Activated CD4-positive, alpha-beta T cell treated with anti-CD3 and anti-CD28 coated beads, Interleukin-2, amount 10 ng/mL, durations not matched to agents 7 days and 5 days (primary cell): ENCODE data around the gene TCEA2. TPM values are rescaled to one million over a fixed set of nuclear protein-coding genes. Genes with fewer than 3 reads are reported as not detected.
A peak's percentile ranks its signal among the peaks of the same experiment; 100 is the strongest.

Source experiments
- CTCF ChIA-PET: fragments of 350-600 bp; sonication (Branson Sonifier 250); formaldehyde crosslinking; loops from one replicate; lab custom pipeline; 2021; ENCODE audit warnings: antibody characterized with exemption; lab: Charles Lee
- POLR2A ChIA-PET: fragments of 350-600 bp; sonication (Branson Sonifier 250); formaldehyde crosslinking; loops from one replicate; lab custom pipeline; 2021; ENCODE audit warnings: antibody characterized with exemption; lab: Charles Lee
- DNase-seq: peaks from one replicate; pipeline ENCODE4 v3.0.0-alpha.2; 2020
- H3K27ac Mint-ChIP-seq: one replicate; pipeline ENCODE4 v1.8.0; 2021; ENCODE audit warnings: mild to moderate bottlenecking, moderate library complexity, mixed read lengths
- H3K27me3 Mint-ChIP-seq: one replicate; pipeline ENCODE4 v1.8.0; 2021; ENCODE audit warnings: mixed read lengths
- H3K36me3 Mint-ChIP-seq: one replicate; pipeline ENCODE4 v1.8.0; 2021; ENCODE audit warnings: low read depth, mixed read lengths
- H3K4me1 Mint-ChIP-seq: one replicate; pipeline ENCODE4 v1.8.0; 2021; ENCODE audit warnings: mixed read lengths
- H3K4me3 Mint-ChIP-seq: one replicate; pipeline ENCODE4 v1.8.0; 2021; ENCODE audit warnings: mild to moderate bottlenecking, moderate library complexity, mixed read lengths
- H3K9me3 Mint-ChIP-seq: one replicate; pipeline ENCODE4 v1.8.0; 2021; ENCODE audit warnings: mixed read lengths
- total RNA-seq, 2 experiments: library from RNA; stranded (reverse); gene quantifications; one replicate each; pipeline ENCODE4 v1.2.3, GENCODE V29; 2021

The TCEA2 gene
- total RNA-seq, 2 experiments from 2014 or later = 47.6 to 57.9 TPM

DNA sequence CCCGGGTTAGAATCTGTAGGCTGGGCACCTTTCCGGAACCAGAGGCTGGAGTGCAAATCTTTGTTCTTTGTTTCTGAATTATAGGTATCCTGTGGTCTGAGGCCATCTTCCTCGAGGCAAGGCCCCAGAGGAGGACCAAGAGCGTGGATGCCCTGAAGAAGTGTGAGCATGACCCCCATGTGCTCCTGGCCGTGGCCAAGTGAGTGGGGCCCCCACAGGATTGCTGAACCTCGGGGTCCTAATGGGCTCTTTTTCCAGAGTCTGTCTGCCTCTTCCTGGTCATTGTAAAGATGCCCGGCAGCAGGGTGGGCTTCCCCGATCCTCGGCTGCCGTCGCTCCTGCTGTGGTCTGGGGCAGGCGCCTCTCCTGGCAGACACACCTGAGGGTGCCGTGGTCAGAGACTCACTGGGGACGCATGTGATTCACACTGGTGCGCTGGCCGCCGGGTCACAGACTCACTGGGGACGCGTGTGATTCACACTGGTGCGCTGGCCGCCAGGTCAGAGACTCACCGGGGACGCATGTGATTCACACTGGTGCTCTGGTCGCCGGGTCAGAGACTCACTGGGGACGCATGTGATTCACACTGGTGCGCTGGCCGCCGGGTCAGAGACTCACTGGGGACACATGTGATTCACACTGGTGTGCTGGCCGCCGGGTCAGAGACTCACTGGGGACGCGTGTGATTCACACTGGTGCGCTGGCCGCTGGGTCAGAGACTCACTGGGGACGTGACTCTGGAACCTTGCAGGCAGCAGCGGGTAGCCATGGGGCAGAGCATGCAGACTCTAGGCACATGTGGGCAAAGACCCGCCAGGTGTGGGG is 33.5 kb upstream of the TCEA2 start:
- Mint-ChIP-seq H3K4me3 (no peak overlapping the region), H3K27ac (no peak overlapping the region), H3K27me3 (no peaks in the 10 kb centered on the region), H3K4me1 (peaks cover 11% of the 10 kb centered on the region), H3K9me3 (no peaks in the 10 kb centered on the region), H3K36me3 (peaks cover 44% of the 10 kb centered on the region)
- no peak for DNase-seq
- CTCF ChIA-PET = interaction anchor here (1.1 to 1.2 kb wide), 2 partner anchors 9 to 56 kb away, joined by 3 to 6 read pairs; no protein-coding TSS in a partner anchor
- POLR2A ChIA-PET = no interaction called here

DNA sequence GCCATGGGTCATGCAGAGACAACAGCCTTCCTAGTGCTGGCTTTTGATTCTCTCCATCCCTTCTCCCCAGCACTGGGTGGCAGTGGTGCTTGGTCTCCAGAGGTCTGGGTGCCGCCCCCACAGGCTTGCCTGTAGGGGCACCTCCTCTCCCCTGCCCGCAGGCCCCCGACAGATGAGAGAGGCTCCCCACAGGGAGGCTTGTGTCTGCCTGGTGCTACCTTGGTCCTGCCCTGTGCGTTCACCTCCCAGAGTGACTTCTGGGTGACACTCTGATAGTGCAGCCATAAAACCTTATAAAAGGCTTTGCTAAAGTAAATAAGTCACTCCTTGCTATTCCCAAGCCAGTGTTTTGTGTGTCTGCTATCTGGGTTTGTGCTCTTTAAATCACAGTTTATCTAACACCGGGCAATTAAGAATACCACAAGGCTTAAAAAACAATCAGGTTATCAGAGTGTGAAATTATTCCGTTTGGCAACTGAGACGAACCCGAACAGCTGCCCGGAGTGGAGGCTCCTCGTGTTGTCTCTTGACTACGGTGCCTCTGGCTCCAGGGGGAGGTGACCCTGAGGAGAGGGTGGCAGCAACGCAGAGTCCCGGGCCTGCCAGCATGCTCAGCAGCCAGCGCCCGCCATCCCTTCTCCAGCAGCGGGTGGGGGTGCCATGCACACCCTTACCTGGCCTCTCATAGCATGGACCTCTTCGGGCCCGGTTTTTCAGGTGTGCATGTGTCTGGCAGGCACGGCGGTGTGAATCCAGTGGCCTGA is 32.4 kb upstream of the TCEA2 start:
- no peak for DNase-seq
- no peak overlapping the region for H3K27ac Mint-ChIP-seq
- H3K4me1 Mint-ChIP-seq = peaks cover 20% of the 10 kb centered on the region
- ChIA-PET POLR2A (no interaction called here), CTCF (interaction anchor here (1.2 kb wide), 1 partner anchor 8 kb away, joined by 6 read pairs; no protein-coding TSS in a partner anchor)
- H3K9me3 Mint-ChIP-seq = no peaks in the 10 kb centered on the region
- no peak overlapping the region for H3K4me3 Mint-ChIP-seq
- H3K27me3 Mint-ChIP-seq = no peaks in the 10 kb centered on the region
- peaks cover 43% of the 10 kb centered on the region for H3K36me3 Mint-ChIP-seq

DNA sequence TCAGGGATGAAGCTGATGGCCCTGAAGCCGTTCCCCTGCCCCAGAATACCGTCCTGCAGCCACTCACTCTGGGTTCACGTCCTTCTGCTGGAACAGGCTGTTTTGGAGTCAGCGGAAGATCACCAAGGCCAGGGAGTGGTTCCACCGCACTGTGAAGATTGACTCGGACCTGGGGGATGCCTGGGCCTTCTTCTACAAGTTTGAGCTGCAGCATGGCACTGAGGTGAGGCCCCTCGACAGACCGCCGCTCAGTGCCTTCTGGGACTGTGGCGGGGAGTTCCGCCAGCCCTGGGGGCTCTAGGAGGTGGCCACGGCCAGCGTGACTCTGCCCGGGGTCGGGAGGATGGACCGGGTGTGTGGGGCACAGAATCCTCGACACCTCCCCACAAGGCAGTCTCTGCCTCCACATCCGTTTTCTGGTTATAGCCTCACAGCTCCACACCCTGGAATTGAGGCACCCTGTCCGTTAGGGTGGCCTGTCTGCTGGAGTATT is 31.1 kb upstream of the TCEA2 start:
- H3K27ac Mint-ChIP-seq = no peak overlapping the region
- no peaks in the 10 kb centered on the region for H3K27me3 Mint-ChIP-seq
- peaks cover 36% of the 10 kb centered on the region for H3K36me3 Mint-ChIP-seq
- CTCF ChIA-PET = no interaction called here
- DNase-seq = no peak
- H3K4me1 Mint-ChIP-seq = peaks cover 32% of the 10 kb centered on the region
- POLR2A ChIA-PET = no interaction called here
- H3K9me3 Mint-ChIP-seq = no peaks in the 10 kb centered on the region
- no peak overlapping the region for H3K4me3 Mint-ChIP-seq

DNA sequence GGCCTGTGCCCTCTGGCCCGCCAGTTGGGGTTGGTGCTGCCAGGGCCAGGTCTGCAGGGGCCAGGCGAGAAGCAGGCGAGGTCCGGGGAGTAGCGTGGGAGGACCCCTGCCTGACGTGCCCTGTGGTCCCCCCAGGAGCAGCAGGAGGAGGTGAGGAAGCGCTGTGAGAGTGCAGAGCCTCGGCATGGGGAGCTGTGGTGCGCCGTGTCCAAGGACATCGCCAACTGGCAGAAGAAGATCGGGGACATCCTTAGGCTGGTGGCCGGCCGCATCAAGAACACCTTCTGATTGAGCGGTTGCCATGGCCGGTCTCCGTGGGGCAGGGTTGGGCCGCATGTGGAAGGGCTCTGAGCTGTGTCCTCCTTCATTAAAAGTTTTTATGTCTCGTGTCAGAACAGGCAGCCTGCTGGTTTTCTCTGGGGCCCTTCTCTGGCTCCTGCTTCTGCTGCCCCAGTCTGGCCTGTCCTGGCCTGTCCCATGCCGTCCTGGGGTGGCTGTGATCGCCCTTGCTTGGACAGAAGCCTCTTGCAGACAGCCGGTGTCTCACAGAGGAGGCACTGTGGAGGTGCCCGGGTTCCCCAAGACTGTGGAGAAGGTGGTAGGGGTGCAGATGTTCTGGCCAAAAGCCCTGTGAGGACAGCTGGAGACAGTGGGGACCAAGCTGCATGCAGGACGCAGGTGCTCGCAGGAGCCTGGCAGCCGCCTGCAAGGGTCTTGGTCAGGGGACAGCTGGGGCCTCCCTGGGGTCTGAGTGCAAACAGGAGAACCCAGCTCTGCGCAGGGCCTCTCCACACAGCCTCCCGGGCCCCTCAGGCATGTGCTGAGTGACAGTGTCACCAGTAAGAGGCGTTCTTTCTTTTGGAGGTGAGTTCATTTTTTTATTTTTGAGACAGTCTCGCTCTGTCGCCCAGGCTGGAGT is 30.0 kb upstream of the TCEA2 start:
- H3K4me1 Mint-ChIP-seq = peaks cover 43% of the 10 kb centered on the region
- ChIA-PET CTCF (interaction anchor here (1.6 to 1.8 kb wide), 2 partner anchors 25 to 53 kb away, joined by 4 to 7 read pairs; partner anchors contain the start of gene SAMD10), POLR2A (no interaction called here)
- no peak overlapping the region for H3K4me3 Mint-ChIP-seq
- no peaks in the 10 kb centered on the region for H3K27me3 Mint-ChIP-seq
- peaks cover 28% of the 10 kb centered on the region for H3K36me3 Mint-ChIP-seq
- H3K9me3 Mint-ChIP-seq = no peaks in the 10 kb centered on the region
- H3K27ac Mint-ChIP-seq = peak overlapping the region; percentile 54
- DNase-seq = no peak

DNA sequence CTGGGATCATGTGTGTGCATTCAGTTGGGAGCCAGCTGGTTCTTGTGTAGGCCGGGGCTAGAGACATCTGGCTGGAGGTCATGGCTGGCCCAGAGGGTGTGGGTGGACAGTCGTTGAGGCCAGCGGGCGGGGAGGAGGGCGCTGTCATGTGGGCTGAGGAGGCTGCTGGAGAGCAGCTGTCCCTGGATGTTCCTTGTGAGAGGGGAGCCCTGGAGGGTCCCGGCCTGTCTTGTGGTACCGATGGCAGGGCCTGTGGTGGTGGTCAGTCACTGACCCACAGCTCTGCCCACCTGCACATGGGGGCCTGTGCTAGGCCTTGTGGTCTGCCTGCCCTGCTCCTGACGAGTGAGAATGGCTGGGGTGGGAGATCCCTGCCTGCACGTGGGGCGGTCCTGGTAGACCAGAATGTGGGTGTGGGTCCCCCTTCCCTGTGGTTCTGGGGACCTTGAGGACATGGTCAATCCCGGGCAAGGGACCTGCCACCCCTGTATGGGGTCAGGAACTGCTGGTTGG is 29.0 kb upstream of the TCEA2 start:
- peak overlapping the region; percentile 80 for H3K27ac Mint-ChIP-seq
- H3K9me3 Mint-ChIP-seq = no peaks in the 10 kb centered on the region
- CTCF ChIA-PET = interaction anchor here (0.5 to 1.8 kb wide), 7 partner anchors 23 to 60 kb away, joined by 3 to 7 read pairs (median 4); partner anchors contain the start of gene SAMD10
- H3K4me1 Mint-ChIP-seq = peaks cover 44% of the 10 kb centered on the region
- DNase-seq = no peak
- POLR2A ChIA-PET = no interaction called here
- peaks cover 23% of the 10 kb centered on the region for H3K36me3 Mint-ChIP-seq
- H3K27me3 Mint-ChIP-seq = no peaks in the 10 kb centered on the region
- H3K4me3 Mint-ChIP-seq = no peak overlapping the region

DNA sequence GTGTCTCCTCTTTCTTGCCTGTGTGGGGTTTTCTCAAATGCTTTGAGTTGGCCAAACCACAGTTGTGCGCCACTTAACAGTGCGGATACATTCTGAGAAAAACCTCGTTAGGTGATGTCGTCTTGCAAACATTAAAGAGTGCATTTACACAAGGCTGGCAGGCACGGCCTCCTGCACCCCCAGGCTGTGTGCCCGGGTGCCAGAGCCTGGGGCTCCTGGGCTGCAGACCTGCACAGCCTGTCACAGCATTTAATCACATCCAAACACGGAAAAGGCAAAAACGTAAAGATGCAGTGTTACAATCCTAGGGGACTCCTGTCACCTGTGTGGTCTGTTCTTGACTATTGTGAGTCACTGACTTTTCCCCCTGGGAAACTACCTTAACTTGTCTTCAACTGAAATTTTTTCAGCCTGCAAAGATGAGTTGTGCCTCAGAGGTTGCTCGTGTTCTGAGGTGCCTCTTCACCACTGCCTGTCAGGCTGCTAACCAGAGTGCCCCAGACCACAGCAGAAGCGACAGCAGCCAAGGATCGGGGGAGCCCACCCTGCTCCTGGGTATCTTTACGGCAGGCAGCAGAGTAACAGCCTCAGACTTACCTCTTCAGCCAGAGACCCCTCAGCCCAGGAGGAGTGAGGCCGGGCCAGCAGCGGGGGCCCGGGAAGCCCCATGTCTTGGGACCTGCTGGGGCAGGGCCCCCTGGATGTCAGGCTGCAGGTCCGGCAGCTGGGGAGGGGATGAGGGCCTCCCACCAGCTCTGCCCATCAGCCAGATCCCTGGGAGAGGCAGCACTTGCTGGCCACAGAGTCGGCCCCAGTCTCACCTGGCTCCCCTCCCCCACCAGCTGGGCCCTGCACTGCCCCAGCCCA is 27.7 kb upstream of the TCEA2 start:
- Mint-ChIP-seq H3K36me3 (peaks cover 20% of the 10 kb centered on the region), H3K4me3 (peak overlapping the region; percentile 45), H3K9me3 (no peaks in the 10 kb centered on the region), H3K27me3 (no peaks in the 10 kb centered on the region), H3K4me1 (peaks cover 56% of the 10 kb centered on the region), H3K27ac (peak overlapping the region; percentile 93)
- POLR2A ChIA-PET = no interaction called here
- CTCF ChIA-PET = interaction anchor here (1.0 to 2.0 kb wide), 5 partner anchors 22 to 85 kb away, joined by 3 to 5 read pairs (median 4); partner anchors contain the start of gene PRPF6
- DNase-seq = peak; percentile 54

DNA sequence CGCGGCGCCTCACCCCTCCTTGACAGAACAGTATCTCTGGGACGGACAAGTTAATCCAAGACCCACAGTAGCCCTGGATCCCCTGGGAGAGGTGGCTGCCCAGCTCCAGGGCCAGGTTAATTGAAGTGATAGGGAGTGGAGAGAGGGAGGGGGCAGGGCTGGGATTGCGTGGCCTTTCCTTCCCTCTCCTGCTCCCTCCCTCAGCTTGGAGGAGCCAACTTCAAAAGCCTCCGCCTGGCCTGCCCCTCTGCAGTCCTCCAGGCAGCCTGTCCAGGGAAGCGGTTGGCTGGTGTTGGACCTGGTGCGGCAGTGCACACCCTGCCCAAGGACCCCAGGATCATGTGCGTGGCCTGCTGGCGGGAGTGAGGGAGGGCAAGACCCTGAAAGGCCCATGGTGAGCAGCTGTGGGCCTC is 27.1 kb upstream of the TCEA2 start, which contains the start of gene C20orf204:
C20orf204 (plus strand) TSS at position 250 of the 413 bp plus-strand sequence; CDS start at position 392, 142 bp downstream.
- CTCF ChIA-PET = interaction anchor here (1.0 to 2.0 kb wide), 5 partner anchors 21 to 84 kb away, joined by 3 to 5 read pairs (median 3); partner anchors contain the start of gene PRPF6
- no peak for DNase-seq
- POLR2A ChIA-PET = no interaction called here
- Mint-ChIP-seq H3K4me1 (peaks cover 60% of the 10 kb centered on the region), H3K4me3 (peak within 1 kb of the TSS; percentile 64), H3K27me3 (no peaks in the 10 kb centered on the region), H3K27ac (peak within 1 kb of the TSS; percentile 93), H3K36me3 (peaks cover 17% of the 10 kb centered on the region), H3K9me3 (no peaks in the 10 kb centered on the region)

DNA sequence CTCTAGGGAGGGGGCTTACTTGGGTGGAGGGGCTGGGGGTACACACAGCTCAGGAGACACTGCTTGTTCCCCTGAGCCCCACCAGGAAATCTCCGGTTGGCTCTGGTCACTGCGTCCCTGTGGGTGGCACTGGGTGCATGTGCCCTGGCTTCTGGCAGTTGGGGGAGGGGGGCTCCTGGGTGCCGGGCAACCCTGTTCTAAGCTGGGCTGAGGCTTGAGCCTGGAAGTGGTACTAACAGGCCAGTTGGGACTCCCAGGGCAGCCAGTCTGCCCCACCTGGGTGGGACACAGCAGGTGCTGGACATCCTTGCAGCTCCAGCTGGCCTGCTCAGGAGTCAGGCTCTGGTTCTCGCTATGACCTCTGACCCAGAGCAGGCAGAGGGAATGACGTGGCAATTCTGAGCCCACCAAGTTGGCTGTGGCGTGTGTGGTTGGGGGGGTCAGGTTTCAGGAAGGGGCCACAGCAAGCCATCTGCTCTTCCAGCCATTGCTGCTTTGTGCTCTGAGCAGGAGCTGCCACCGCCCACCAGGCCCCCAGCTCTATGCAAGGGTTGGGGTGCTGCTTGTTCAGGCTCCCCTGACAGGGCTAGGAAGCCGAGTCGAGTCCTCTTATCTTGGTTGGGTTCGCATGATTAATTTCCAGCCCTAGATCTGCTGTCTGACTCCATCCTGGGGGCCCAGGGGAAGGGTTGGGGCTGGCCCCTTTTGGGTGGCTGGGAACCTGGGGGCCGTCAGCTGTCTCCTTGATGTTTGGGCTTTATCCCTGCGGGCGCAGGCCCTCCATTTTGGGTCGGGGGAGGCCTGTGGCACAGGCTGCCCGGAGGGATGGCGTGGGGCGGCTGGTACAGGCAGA is 26.4 kb upstream of the TCEA2 start:
- no peak for DNase-seq
- H3K36me3 Mint-ChIP-seq = peaks cover 16% of the 10 kb centered on the region
- H3K4me3 Mint-ChIP-seq = peak overlapping the region; percentile 64
- H3K27me3 Mint-ChIP-seq = no peaks in the 10 kb centered on the region
- ChIA-PET POLR2A (interaction anchor here (0.6 kb wide), 1 partner anchor 79 kb away, joined by 3 read pairs; no protein-coding TSS in a partner anchor), CTCF (interaction anchor here (0.9 to 2.0 kb wide), 8 partner anchors 13 to 84 kb away, joined by 3 to 7 read pairs (median 3); partner anchors contain the start of gene PRPF6)
- H3K9me3 Mint-ChIP-seq = no peaks in the 10 kb centered on the region
- H3K27ac Mint-ChIP-seq = peak overlapping the region; percentile 78
- H3K4me1 Mint-ChIP-seq = peaks cover 65% of the 10 kb centered on the region

DNA sequence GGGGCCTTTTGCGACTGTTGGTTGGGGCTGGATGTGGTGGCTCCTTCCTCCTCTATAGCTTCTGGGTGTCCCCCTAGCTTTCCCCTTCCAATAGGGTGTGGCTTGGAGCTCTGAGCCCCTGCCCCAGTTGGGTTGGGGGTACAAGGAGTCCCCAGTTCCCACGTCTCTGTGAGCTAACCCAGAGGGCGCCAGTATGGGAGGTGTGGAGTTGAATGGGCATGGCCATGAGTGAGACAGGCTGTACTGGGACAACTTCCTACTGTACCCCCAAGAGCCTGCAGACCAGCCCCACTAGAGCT is 25.9 kb upstream of the TCEA2 start:
- Mint-ChIP-seq H3K36me3 (peaks cover 15% of the 10 kb centered on the region), H3K27me3 (no peaks in the 10 kb centered on the region), H3K4me1 (peaks cover 70% of the 10 kb centered on the region), H3K9me3 (no peaks in the 10 kb centered on the region), H3K27ac (peak overlapping the region; percentile 78), H3K4me3 (peak overlapping the region; percentile 64)
- DNase-seq = no peak
- POLR2A ChIA-PET = interaction anchor here (2.9 kb wide), 1 partner anchor 57 kb away, joined by 17 read pairs; the partner anchor contains the start of genes PRPF6 and SAMD10
- CTCF ChIA-PET = interaction anchor here (0.9 to 2.0 kb wide), 5 partner anchors 14 to 80 kb away, joined by 3 to 7 read pairs (median 3); partner anchors contain the start of gene PRPF6
